Suprapubic skin (tissue), 4 donors: ENCODE measurements around the gene CRX. TPM values are rescaled to one million over a fixed set of nuclear protein-coding genes. Genes with fewer than 3 reads are reported as not detected.

ENCODE experiments used
- DNase-seq, 2 donors: peaks; one replicate each; pipeline ENCODE4 v3.0.0-alpha.2; 2019; ENCODE audit warnings: low spot score in 2 of 2
- H3K27ac ChIP-seq: fragments of 200-600 bp; sonication (generic); one replicate; pipeline ENCODE4 v1.5.1; 2019
- H3K27me3 ChIP-seq: fragments of 200-600 bp; sonication (generic); one replicate; pipeline ENCODE4 v1.5.1; 2019
- H3K36me3 ChIP-seq: fragments of 200-600 bp; sonication (generic); one replicate; pipeline ENCODE4 v1.5.1; 2019
- H3K4me1 ChIP-seq: fragments of 200-600 bp; sonication (generic); one replicate; pipeline ENCODE4 v1.5.1; 2019
- H3K4me3 ChIP-seq: fragments of 200-600 bp; sonication (generic); one replicate; pipeline ENCODE4 v1.5.1; 2019; ENCODE audit warnings: mild to moderate bottlenecking
- H3K9me3 ChIP-seq: fragments of 200-600 bp; sonication (generic); one replicate; pipeline ENCODE4 v1.5.1; 2019
- CTCF ChIP-seq, 2 donors: fragments of 200-600 bp in 1 of 2; fragments of 450-650 bp in 1 of 2; sonication (generic) in 1 of 2; IDR thresholded peaks; one replicate each; pipeline ENCODE4 v1.5.1; 2016 to 2019; ENCODE audit warnings: antibody characterized with exemption in 2 of 2, mild to moderate bottlenecking in 1 of 2, moderate library complexity in 1 of 2
- EP300 ChIP-seq: sonication (generic); formaldehyde crosslinking; IDR thresholded peaks from one replicate; pipeline ENCODE4 v1.6.1; 2017; ENCODE audit warnings: antibody characterized with exemption
- POLR2A ChIP-seq, 2 donors: fragments of 450-650 bp; IDR thresholded peaks; one replicate each; pipeline ENCODE4 v1.6.1; 2017; ENCODE audit warnings: antibody characterized with exemption in 2 of 2, mild to moderate bottlenecking in 2 of 2, moderate library complexity in 2 of 2
- POLR2AphosphoS5 ChIP-seq, 3 donors: sonication (generic); formaldehyde crosslinking; IDR thresholded peaks; one replicate each; pipeline ENCODE4 v1.6.1; 2017; ENCODE audit warnings: antibody characterized with exemption in 3 of 3
- WGBS: methylation state at CpG from one replicate; pipeline ENCODE4 v1.1.5; 2018; 5-methylcytosine and 5-hydroxymethylcytosine counted together
- total RNA-seq, 4 donors: library from RNA; depleted of rRNA; stranded (reverse); fragments of >200 nt; gene quantifications; one replicate each; pipeline ENCODE4 v1.1.0, GENCODE V29; 2016

CRX gene
- total RNA-seq, 4 donors from 2014 or later = not detected

GRCh38 chr19:47881757-47882156 is 60.0 kb downstream of the CRX start:
- no peak overlapping the region for H3K27ac ChIP-seq
- H3K27me3 ChIP-seq = peaks cover 27% of the 10 kb centered on the region
- H3K4me3 ChIP-seq = no peak overlapping the region
- TF ChIP-seq POLR2AphosphoS5 (IDR thresholded peaks at IDR 0.05) = no peak
- TF ChIP-seq EP300 = no peak
- TF ChIP-seq POLR2A (IDR thresholded peaks at IDR 0.05) = no peak
- TF ChIP-seq CTCF (IDR thresholded peaks at IDR 0.05) = no peak
- H3K9me3 ChIP-seq = no peaks in the 10 kb centered on the region
- DNase-seq = peak in 1 of 2 donors; percentile 28
- WGBS = 75% methylated on average over 5 of the region's 5 CpGs
- no peaks in the 10 kb centered on the region for H3K4me1 ChIP-seq
- no peaks in the 10 kb centered on the region for H3K36me3 ChIP-seq

GRCh38 chr19:47882890-47883289 is 61.2 kb downstream of the CRX start:
- H3K4me3 ChIP-seq = no peak overlapping the region
- no peak overlapping the region for H3K27ac ChIP-seq
- 91% methylated on average over 3 of the region's 3 CpGs for WGBS
- H3K4me1 ChIP-seq = no peaks in the 10 kb centered on the region
- DNase-seq = peak in 1 of 2 donors; percentile 28
- no peaks in the 10 kb centered on the region for H3K36me3 ChIP-seq
- no peak for TF ChIP-seq EP300
- TF ChIP-seq POLR2A (IDR thresholded peaks at IDR 0.05) = no peak
- no peaks in the 10 kb centered on the region for H3K9me3 ChIP-seq
- peaks cover 23% of the 10 kb centered on the region for H3K27me3 ChIP-seq

GRCh38 chr19:47885067-47885463 is 63.3 kb downstream of the CRX start:
- Histone ChIP-seq H3K27me3 (peaks cover 18% of the 10 kb centered on the region), H3K36me3 (no peaks in the 10 kb centered on the region), H3K4me3 (no peak overlapping the region), H3K4me1 (no peaks in the 10 kb centered on the region), H3K27ac (no peak overlapping the region), H3K9me3 (no peaks in the 10 kb centered on the region)
- peak in 1 of 2 donors; percentile 4 for DNase-seq
- TF ChIP-seq POLR2AphosphoS5 (IDR thresholded peaks at IDR 0.05) (no peak), EP300 (no peak), POLR2A (IDR thresholded peaks at IDR 0.05) (no peak), CTCF (IDR thresholded peaks at IDR 0.05) (no peak)
- WGBS = 70% methylated on average over 5 of the region's 5 CpGs

GRCh38 chr19:47886010-47886559 is 64.3 kb downstream of the CRX start, which contains the start of gene SULT2A1:
SULT2A1 (minus strand) TSS chr19:47886315; CDS start chr19:47886257, 58 bp downstream.
- WGBS = 70% methylated on average over 12 of the region's 12 CpGs
- TF ChIP-seq POLR2AphosphoS5 (IDR thresholded peaks at IDR 0.05) (no peak), EP300 (no peak), POLR2A (IDR thresholded peaks at IDR 0.05) (no peak), CTCF (IDR thresholded peaks at IDR 0.05) (no peak)
- Histone ChIP-seq H3K27ac (no peak within 1 kb of the TSS), H3K9me3 (no peaks in the 10 kb centered on the region), H3K4me3 (no peak within 1 kb of the TSS), H3K27me3 (peaks cover 18% of the 10 kb centered on the region), H3K4me1 (no peaks in the 10 kb centered on the region), H3K36me3 (no peaks in the 10 kb centered on the region)
- no peak for DNase-seq

GRCh38 chr19:47890865-47891621 is 69.3 kb downstream of the CRX start:
- Histone ChIP-seq H3K27ac (no peak overlapping the region), H3K36me3 (no peaks in the 10 kb centered on the region), H3K4me3 (no peak overlapping the region), H3K27me3 (peaks cover 4% of the 10 kb centered on the region), H3K4me1 (peaks cover 4% of the 10 kb centered on the region), H3K9me3 (no peaks in the 10 kb centered on the region)
- 68% methylated on average over 7 of the region's 7 CpGs for WGBS
- no peak for DNase-seq
- TF ChIP-seq EP300 (no peak), CTCF (IDR thresholded peaks at IDR 0.05) (no peak), POLR2A (IDR thresholded peaks at IDR 0.05) (no peak), POLR2AphosphoS5 (IDR thresholded peaks at IDR 0.05) (no peak)
